Measurements from ENCODE around the gene OPN4. TPM values are rescaled to one million over a fixed set of nuclear protein-coding genes. Genes with fewer than 3 reads are reported as not detected.
"Not testable (repeated sequence)": the region's sequence is repeated elsewhere in the genome, so short reads cannot be mapped to it uniquely, and the experiment has no call there.

The OPN4 gene
- total RNA-seq, 1 donor from 2014 or later: not detected

DNA sequence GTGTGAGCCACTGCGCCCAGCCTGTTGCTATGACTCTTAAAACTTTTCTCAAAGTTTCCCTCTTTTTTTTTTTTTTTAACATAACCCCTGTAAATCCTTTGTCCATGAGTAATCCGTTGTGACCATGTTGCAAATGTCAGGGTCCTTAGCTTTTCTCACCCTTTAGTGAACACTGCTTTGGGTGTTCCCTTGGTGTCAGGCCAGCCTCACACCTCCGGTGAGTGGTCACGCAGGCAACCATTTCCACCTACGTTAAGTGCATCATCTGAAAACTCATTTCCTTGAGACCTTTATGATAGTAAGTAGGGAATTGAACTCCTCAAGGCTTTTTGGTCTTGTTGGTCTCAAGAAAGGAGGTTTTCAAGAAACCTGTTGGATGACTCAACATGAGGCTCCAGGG is 41.3 kb upstream of the OPN4 start:
- TF ChIP-seq CTCF (IDR thresholded peaks at IDR 0.05; ENCODE audit: partially characterized antibody, unreplicated experiment): no peak
- Mint-ChIP-seq H3K27me3 (ENCODE audit: unreplicated experiment) (peaks cover 1% of the 10 kb centered on the region), H3K4me1 (ENCODE audit: low read depth, unreplicated experiment) (peaks cover 3% of the 10 kb centered on the region), H3K9me3 (ENCODE audit: unreplicated experiment) (peaks cover 3% of the 10 kb centered on the region), H3K36me3 (ENCODE audit: unreplicated experiment) (no peaks in the 10 kb centered on the region), H3K4me3 (ENCODE audit: unreplicated experiment) (no peak overlapping the region), H3K27ac (ENCODE audit: unreplicated experiment) (no peak overlapping the region)
- no peak for DNase-seq

- DNase-seq: no peak
- H3K27me3 Mint-ChIP-seq (ENCODE audit: unreplicated experiment): peaks cover 1% of the 10 kb centered on the region
- TF ChIP-seq CTCF (IDR thresholded peaks at IDR 0.05; ENCODE audit: partially characterized antibody, unreplicated experiment): no peak
- no peak overlapping the region for H3K27ac Mint-ChIP-seq (ENCODE audit: unreplicated experiment)
- H3K9me3 Mint-ChIP-seq (ENCODE audit: unreplicated experiment): peaks cover 3% of the 10 kb centered on the region
- H3K4me3 Mint-ChIP-seq (ENCODE audit: unreplicated experiment): no peak overlapping the region
- H3K36me3 Mint-ChIP-seq (ENCODE audit: unreplicated experiment): no peaks in the 10 kb centered on the region
- H3K4me1 Mint-ChIP-seq (ENCODE audit: low read depth, unreplicated experiment): peaks cover 3% of the 10 kb centered on the region
These were observed 40.4 kb upstream of the OPN4 start for GRCh38 chr10:86613905-86614304.

DNA sequence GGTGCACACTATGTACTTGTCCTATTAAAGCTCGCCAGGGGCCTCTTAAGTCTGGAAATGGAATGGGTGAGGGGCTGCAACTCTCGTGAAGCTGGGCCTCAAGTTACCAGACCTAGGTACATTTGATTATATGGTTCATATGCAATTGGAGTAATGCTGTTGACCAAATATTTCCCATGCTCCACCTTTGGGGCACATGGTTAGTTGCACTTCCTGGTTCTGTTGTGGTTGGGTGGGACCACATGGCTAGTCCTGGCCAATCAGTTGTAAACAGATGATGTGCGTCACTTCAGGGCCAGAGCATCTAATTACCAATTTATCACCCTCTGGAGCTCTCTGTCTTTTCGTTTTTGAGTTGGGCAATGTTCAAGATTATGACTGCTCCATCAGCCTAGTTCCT is 39.5 kb upstream of the OPN4 start:
- Mint-ChIP-seq H3K9me3 (ENCODE audit: unreplicated experiment) (peaks cover 3% of the 10 kb centered on the region), H3K27me3 (ENCODE audit: unreplicated experiment) (peaks cover 1% of the 10 kb centered on the region), H3K4me3 (ENCODE audit: unreplicated experiment) (no peak overlapping the region), H3K27ac (ENCODE audit: unreplicated experiment) (no peak overlapping the region), H3K4me1 (ENCODE audit: low read depth, unreplicated experiment) (peaks cover 2% of the 10 kb centered on the region), H3K36me3 (ENCODE audit: unreplicated experiment) (no peaks in the 10 kb centered on the region)
- no peak for TF ChIP-seq CTCF (IDR thresholded peaks at IDR 0.05; ENCODE audit: partially characterized antibody, unreplicated experiment)
- DNase-seq: no peak

DNA sequence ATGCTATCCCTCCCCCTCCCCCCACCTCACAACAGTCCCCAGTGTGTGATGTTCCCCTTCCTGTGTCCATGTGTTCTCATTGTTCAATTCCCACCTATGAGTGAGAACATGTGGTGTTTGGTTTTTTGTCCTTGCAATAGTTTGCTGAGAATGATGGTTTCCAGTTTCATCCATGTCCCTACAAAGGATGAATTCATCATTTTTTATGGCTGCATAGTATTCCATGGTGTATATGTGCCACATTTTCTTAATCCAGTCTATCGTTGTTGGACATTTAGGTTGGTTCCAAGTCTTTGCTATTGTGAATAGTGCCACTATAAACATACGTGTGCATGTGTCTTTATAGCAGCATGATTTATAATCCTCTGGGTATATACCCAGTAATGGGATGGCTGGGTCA is 37.1 kb upstream of the OPN4 start:
- H3K9me3 Mint-ChIP-seq (ENCODE audit: unreplicated experiment); H3K4me1 Mint-ChIP-seq (ENCODE audit: low read depth, unreplicated experiment); H3K36me3 Mint-ChIP-seq (ENCODE audit: unreplicated experiment); H3K4me3 Mint-ChIP-seq (ENCODE audit: unreplicated experiment); H3K27ac Mint-ChIP-seq (ENCODE audit: unreplicated experiment); DNase-seq; H3K27me3 Mint-ChIP-seq (ENCODE audit: unreplicated experiment): not testable (repeated sequence)

DNA sequence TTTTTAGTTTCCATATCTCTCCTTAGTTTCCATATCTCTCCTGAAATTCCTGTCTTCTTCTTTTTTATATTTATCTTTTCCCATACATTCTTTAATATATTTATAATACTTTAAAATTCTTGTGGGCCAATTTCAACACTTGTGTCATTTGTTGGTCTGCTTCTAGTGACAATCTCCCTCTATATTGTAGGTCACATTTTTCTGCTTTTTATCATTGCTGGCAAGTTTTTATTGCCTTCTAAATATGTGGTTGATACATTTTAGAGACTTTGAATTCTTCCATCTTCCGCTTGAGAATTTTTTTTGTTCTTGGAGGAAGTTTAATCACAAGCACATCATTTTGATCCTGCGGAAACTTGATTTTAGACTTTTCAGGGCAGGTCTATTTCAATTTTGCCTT is 26.0 kb upstream of the OPN4 start:
- TF ChIP-seq CTCF (IDR thresholded peaks at IDR 0.05; ENCODE audit: partially characterized antibody, unreplicated experiment): no peak
- H3K4me1 Mint-ChIP-seq (ENCODE audit: low read depth, unreplicated experiment): no peaks in the 10 kb centered on the region
- H3K9me3 Mint-ChIP-seq (ENCODE audit: unreplicated experiment): peaks cover 3% of the 10 kb centered on the region
- no peak overlapping the region for H3K27ac Mint-ChIP-seq (ENCODE audit: unreplicated experiment)
- peaks cover 3% of the 10 kb centered on the region for H3K27me3 Mint-ChIP-seq (ENCODE audit: unreplicated experiment)
- DNase-seq: no peak
- H3K36me3 Mint-ChIP-seq (ENCODE audit: unreplicated experiment): no peaks in the 10 kb centered on the region
- H3K4me3 Mint-ChIP-seq (ENCODE audit: unreplicated experiment): no peak overlapping the region

- no peak for TF ChIP-seq CTCF (IDR thresholded peaks at IDR 0.05; ENCODE audit: partially characterized antibody, unreplicated experiment)
- no peaks in the 10 kb centered on the region for H3K36me3 Mint-ChIP-seq (ENCODE audit: unreplicated experiment)
- DNase-seq: no peak
- H3K27ac Mint-ChIP-seq (ENCODE audit: unreplicated experiment): no peak overlapping the region
- peaks cover 3% of the 10 kb centered on the region for H3K27me3 Mint-ChIP-seq (ENCODE audit: unreplicated experiment)
- H3K4me3 Mint-ChIP-seq (ENCODE audit: unreplicated experiment): no peak overlapping the region
- no peaks in the 10 kb centered on the region for H3K4me1 Mint-ChIP-seq (ENCODE audit: low read depth, unreplicated experiment)
- peaks cover 3% of the 10 kb centered on the region for H3K9me3 Mint-ChIP-seq (ENCODE audit: unreplicated experiment)
These were observed 24.3 kb upstream of the OPN4 start for GRCh38 chr10:86630079-86630478.

Data from glutamatergic neuron (in vitro differentiated cells).